Caco-2 (cell line): ENCODE results near the gene KRTCAP2. TPM values are rescaled to one million over a fixed set of nuclear protein-coding genes. Genes with fewer than 3 reads are reported as not detected.
A peak's percentile ranks its signal among the peaks of the same experiment; 100 is the strongest.

Experiments
- BruUV-seq: library from RNA; stranded (reverse); fragments of 400-500 nt; replicated peaks from 2 replicates; lab custom pipeline; 2021; lab: Mats Ljungman, UMichigan
- CTCF ChIA-PET: fragments of 300-600 bp; sonication (Branson Sonifier 250); formaldehyde crosslinking; loops from one replicate; lab custom pipeline; 2022; ENCODE audit warnings: antibody characterized with exemption; lab: Charles Lee
- POLR2A ChIA-PET: fragments of 300-600 bp; sonication (Branson Sonifier 250); formaldehyde crosslinking; loops from one replicate; lab custom pipeline; 2022; ENCODE audit warnings: antibody characterized with exemption; lab: Charles Lee
- DNase-seq, 2 experiments: peaks; one replicate each; pipeline versions ENCODE4 v3.0.0 to v3.0.0-alpha.2; 2020 to 2022
- H3K27me3 ChIP-seq: replicated peaks from 2 replicates; pipeline ENCODE4 v1.6.0; 2011; ENCODE audit warnings: low read length; ENCODE audit not compliant: control insufficient read depth, insufficient read depth
- H3K36me3 ChIP-seq: 2 replicates; pipeline ENCODE4 v1.5.1; 2011; ENCODE audit warnings: low read length; ENCODE audit not compliant: control insufficient read depth, insufficient read depth
- H3K4me1 ChIP-seq: fragments of 250-450 bp; sonication (Bioruptor Pico); 2 replicates; pipeline ENCODE4 v1.5.1; 2020; ENCODE audit warnings: mild to moderate bottlenecking
- H3K4me3 ChIP-seq: 2 replicates; pipeline ENCODE4 v1.5.1; 2011; ENCODE audit warnings: low read depth, mild to moderate bottlenecking, control low read depth, low read length
- H3K9me3 ChIP-seq: fragments of 250-450 bp; sonication (Bioruptor Pico); 2 replicates; pipeline ENCODE4 v1.5.1; 2020; ENCODE audit warnings: mild to moderate bottlenecking, moderate library complexity
- H3K27ac Mint-ChIP-seq: one replicate; pipeline ENCODE4 v1.8.0; 2022; ENCODE audit warnings: mixed read lengths; ENCODE audit not compliant: unreplicated experiment
- H3K27me3 Mint-ChIP-seq: one replicate; pipeline ENCODE4 v1.8.0; 2022; ENCODE audit warnings: mixed read lengths; ENCODE audit not compliant: insufficient read depth, unreplicated experiment
- H3K36me3 Mint-ChIP-seq: one replicate; pipeline ENCODE4 v1.8.0; 2022; ENCODE audit warnings: mild to moderate bottlenecking, mixed read lengths; ENCODE audit not compliant: insufficient read depth, unreplicated experiment
- H3K4me1 Mint-ChIP-seq: one replicate; pipeline ENCODE4 v1.8.0; 2022; ENCODE audit warnings: low read depth, mixed read lengths; ENCODE audit not compliant: unreplicated experiment
- H3K4me3 Mint-ChIP-seq: one replicate; pipeline ENCODE4 v1.8.0; 2022; ENCODE audit warnings: mild to moderate bottlenecking, moderate library complexity, mixed read lengths; ENCODE audit not compliant: unreplicated experiment
- H3K9me3 Mint-ChIP-seq: one replicate; pipeline ENCODE4 v1.8.0; 2022; ENCODE audit warnings: mixed read lengths; ENCODE audit not compliant: unreplicated experiment
- intact Hi-C: fragments of 100-400 bp; cut with micrococcal nuclease; formaldehyde crosslinking; loops from one replicate; pipeline ENCODE4 v1.10.0; 2022; ENCODE audit not compliant: unreplicated experiment
- total RNA-seq: library from RNA; stranded (reverse); gene quantifications from 2 replicates; pipeline ENCODE4 v1.2.3, GENCODE V29; 2022
- TF ChIP-seq, protein P1 (sequence below), 2 experiments: fragments of 200-600 bp in 1 of 2; IDR thresholded peaks; 1 replicate in 1 of 2; 2 replicates in 1 of 2; pipeline versions ENCODE4 v1.5.1 to v1.8.0; 2011 to 2022; ENCODE audit warnings: antibody characterized with exemption in 1 of 2, control low read depth in 1 of 2, inconsistent platforms in 1 of 2, low read depth in 1 of 2, low read length in 1 of 2, mild to moderate bottlenecking in 1 of 2, moderate library complexity in 1 of 2; ENCODE audit not compliant: insufficient read depth in 1 of 2, severe bottlenecking in 1 of 2, unreplicated experiment in 1 of 2

Gene KRTCAP2
- total RNA-seq, 1 experiment from 2014 or later: 215 TPM

DNA sequence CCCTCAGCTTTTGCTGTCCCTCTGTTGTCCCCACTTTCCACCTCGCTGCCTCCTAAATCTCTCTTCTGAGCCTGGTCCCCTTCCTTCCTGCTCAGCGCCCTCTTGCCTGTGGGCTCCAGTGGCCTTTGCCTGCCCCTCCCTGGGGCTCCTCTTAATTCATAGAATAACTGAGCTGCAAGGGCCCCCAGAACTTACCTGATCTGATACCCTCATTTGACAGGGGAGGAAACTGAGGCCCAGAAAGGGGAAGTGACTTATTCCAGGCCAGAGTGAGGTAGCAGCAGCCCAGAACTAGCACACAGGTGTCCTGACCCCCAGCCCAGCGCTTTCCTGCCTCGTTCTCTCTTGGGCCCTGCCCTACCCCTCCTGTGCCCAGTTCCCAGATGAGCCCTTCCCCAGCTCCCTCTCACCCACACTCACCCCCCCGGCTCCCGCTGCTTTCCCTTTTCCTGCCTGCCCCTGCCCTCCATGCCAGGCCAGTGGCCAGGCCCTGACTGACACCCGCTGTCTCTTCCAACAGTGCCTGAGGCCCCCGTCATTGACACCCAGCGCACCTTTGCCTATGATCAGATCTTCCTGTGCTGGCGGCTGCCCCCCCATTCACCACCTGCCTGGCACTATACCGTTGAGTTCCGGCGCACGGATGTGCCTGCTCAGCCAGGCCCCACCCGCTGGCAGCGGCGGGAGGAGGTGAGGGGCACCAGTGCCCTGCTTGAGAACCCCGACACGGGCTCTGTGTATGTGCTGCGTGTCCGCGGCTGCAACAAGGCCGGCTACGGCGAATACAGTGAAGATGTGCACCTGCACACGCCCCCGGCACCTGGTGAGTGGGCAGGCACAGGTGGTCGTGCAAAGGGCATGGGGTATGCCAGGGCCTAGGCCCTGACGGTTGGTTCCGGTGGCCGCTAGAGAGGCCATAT lies 6.3 kb upstream of the KRTCAP2 start:
- no peak overlapping the region for H3K4me3 Mint-ChIP-seq
- no TSS peak for BruUV-seq
- H3K9me3 Mint-ChIP-seq: no peaks in the 10 kb centered on the region
- POLR2A ChIA-PET: no interaction called here
- peaks cover 8% of the 10 kb centered on the region for H3K4me1 Mint-ChIP-seq
- TF ChIP-seq, protein P1, sequence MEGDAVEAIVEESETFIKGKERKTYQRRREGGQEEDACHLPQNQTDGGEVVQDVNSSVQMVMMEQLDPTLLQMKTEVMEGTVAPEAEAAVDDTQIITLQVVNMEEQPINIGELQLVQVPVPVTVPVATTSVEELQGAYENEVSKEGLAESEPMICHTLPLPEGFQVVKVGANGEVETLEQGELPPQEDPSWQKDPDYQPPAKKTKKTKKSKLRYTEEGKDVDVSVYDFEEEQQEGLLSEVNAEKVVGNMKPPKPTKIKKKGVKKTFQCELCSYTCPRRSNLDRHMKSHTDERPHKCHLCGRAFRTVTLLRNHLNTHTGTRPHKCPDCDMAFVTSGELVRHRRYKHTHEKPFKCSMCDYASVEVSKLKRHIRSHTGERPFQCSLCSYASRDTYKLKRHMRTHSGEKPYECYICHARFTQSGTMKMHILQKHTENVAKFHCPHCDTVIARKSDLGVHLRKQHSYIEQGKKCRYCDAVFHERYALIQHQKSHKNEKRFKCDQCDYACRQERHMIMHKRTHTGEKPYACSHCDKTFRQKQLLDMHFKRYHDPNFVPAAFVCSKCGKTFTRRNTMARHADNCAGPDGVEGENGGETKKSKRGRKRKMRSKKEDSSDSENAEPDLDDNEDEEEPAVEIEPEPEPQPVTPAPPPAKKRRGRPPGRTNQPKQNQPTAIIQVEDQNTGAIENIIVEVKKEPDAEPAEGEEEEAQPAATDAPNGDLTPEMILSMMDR (IDR thresholded peaks at IDR 0.05; ENCODE audit: insufficient read depth in 1 of 2, low read depth in 1 of 2, low read length in 1 of 2, severe bottlenecking in 1 of 2, unreplicated experiment in 1 of 2): no peak
- intact Hi-C loops: no loop called here
- H3K9me3 ChIP-seq: no peaks in the 10 kb centered on the region
- H3K4me3 ChIP-seq: no peak overlapping the region
- H3K36me3 ChIP-seq: no peaks in the 10 kb centered on the region
- CTCF ChIA-PET: interaction anchor here (0.6 to 2.7 kb wide), 2 partner anchors 14 to 15 kb away, joined by 3 to 24 read pairs; no protein-coding TSS in a partner anchor
- no peaks in the 10 kb centered on the region for H3K36me3 Mint-ChIP-seq
- no peaks in the 10 kb centered on the region for H3K27me3 Mint-ChIP-seq
- 0 out of 2 replicates have a peak, but pooled peaks cover 9% of the 10 kb centered on the region for H3K4me1 ChIP-seq
- H3K27me3 ChIP-seq: no peaks in the 10 kb centered on the region
- no peak overlapping the region for H3K27ac Mint-ChIP-seq
- peak in 1 of 2 experiments; percentile 15 for DNase-seq

DNA sequence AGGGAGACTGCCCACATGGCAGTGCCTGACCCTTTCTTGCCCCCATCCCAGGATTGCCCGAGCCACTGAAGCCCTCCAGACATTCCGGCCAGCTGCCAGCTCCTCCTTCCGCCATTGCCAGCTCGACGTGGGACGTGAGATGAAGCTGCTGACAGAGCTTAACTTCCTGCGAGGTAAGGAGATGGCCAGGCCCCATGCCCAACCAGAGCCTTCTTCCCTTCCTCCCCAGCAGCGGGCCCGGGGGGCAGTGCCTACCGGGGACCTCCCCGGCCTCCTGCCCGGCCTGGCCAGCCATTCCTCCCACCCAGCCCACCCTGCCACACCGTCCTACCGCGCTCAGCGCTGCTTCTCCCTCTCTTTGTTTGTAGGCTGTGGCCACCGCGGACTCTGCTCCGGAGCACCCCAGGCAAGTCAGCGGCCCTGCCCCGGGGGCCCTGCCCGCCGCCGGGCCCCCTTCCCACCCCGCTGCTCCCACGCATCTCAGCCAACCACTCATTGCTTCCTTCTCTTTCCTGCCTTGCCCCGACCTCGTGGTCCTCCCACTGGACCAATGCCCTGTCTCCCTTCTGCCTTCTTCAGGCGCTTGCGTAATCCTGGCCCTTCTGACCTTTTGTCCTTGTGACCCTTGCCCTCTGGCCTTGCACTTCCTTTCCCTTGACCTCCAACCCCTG lies 5.5 kb upstream of the KRTCAP2 start:
- Mint-ChIP-seq H3K4me3 (no peak overlapping the region), H3K36me3 (no peaks in the 10 kb centered on the region), H3K27ac (no peak overlapping the region), H3K27me3 (no peaks in the 10 kb centered on the region), H3K4me1 (peaks cover 14% of the 10 kb centered on the region), H3K9me3 (no peaks in the 10 kb centered on the region)
- DNase-seq: no peak
- no peaks in the 10 kb centered on the region for H3K27me3 ChIP-seq
- H3K36me3 ChIP-seq: no peaks in the 10 kb centered on the region
- no peak overlapping the region for H3K4me3 ChIP-seq
- CTCF ChIA-PET: interaction anchor here (0.6 to 2.7 kb wide), 2 partner anchors 15 to 16 kb away, joined by 3 to 24 read pairs; no protein-coding TSS in a partner anchor
- intact Hi-C loops: no loop called here
- H3K9me3 ChIP-seq: no peaks in the 10 kb centered on the region
- no TSS peak for BruUV-seq
- POLR2A ChIA-PET: no interaction called here
- TF ChIP-seq, protein P1 (IDR thresholded peaks at IDR 0.05; ENCODE audit: insufficient read depth in 1 of 2, low read depth in 1 of 2, low read length in 1 of 2, severe bottlenecking in 1 of 2, unreplicated experiment in 1 of 2): no peak
- 0 out of 2 replicates have a peak, but pooled peaks cover 9% of the 10 kb centered on the region for H3K4me1 ChIP-seq

DNA sequence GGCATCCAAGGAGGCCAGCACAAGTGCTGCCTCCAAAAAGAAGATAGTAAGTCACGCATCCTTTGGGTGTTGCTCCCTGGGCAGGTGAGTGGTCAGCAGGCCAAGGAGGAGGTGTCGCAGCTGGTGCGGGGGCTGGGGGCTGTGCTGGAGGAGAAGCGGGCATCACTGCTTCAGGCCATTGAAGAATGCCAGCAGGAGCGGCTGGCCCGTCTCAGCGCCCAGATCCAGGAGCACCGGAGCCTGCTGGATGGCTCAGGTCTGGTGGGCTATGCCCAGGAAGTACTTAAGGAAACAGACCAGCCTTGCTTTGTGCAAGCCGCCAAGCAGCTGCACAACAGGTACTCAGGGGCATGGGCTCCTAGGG lies 4.8 kb upstream of the KRTCAP2 start:
- ChIA-PET POLR2A (no interaction called here), CTCF (interaction anchor here (1.3 to 2.7 kb wide), 2 partner anchors 10 to 15 kb away, joined by 5 to 24 read pairs; no protein-coding TSS in a partner anchor)
- intact Hi-C loops: loop anchor here (2.0 kb wide), 1 partner anchor 15 kb away; no protein-coding TSS in a partner anchor
- Mint-ChIP-seq H3K27me3 (no peaks in the 10 kb centered on the region), H3K4me1 (peaks cover 19% of the 10 kb centered on the region), H3K36me3 (peaks cover 4% of the 10 kb centered on the region), H3K4me3 (no peak overlapping the region), H3K9me3 (no peaks in the 10 kb centered on the region), H3K27ac (no peak overlapping the region)
- Histone ChIP-seq H3K4me1 (0 out of 2 replicates have a peak, but pooled peaks cover 9% of the 10 kb centered on the region), H3K27me3 (no peaks in the 10 kb centered on the region), H3K36me3 (no peaks in the 10 kb centered on the region), H3K4me3 (no peak overlapping the region), H3K9me3 (no peaks in the 10 kb centered on the region)
- BruUV-seq: no TSS peak
- TF ChIP-seq, protein P1 (IDR thresholded peaks at IDR 0.05; ENCODE audit: insufficient read depth in 1 of 2, low read depth in 1 of 2, low read length in 1 of 2, severe bottlenecking in 1 of 2, unreplicated experiment in 1 of 2): no peak
- no peak for DNase-seq
